Neural cell (in vitro differentiated cells): ENCODE results near the gene KRTDAP. TPM values are rescaled to one million over a fixed set of nuclear protein-coding genes. Genes with fewer than 3 reads are reported as not detected.

ENCODE experiments used
- H2AFZ ChIP-seq: fragments of 200-600, 300-800 bp; sonication (generic), shearing (Covaris generic); 2 replicates; pipeline ENCODE4 v1.6.0; 2014; ENCODE audit warnings: low read depth, mild to moderate bottlenecking, antibody characterized with exemption, low read length, moderate library complexity
- H3F3A ChIP-seq: fragments of 200-600 bp; shearing (Covaris generic); 2 replicates; pipeline ENCODE4 v1.6.1; 2016; ENCODE audit warnings: mild to moderate bottlenecking, moderate library complexity, mixed read lengths, antibody characterized with exemption, low read length; ENCODE audit not compliant: insufficient read depth, poor library complexity, severe bottlenecking
- H3K27ac ChIP-seq: fragments of 200-600, 300-800 bp; sonication (generic), shearing (Covaris generic); 2 replicates; pipeline ENCODE4 v1.5.1; 2014; ENCODE audit warnings: mild to moderate bottlenecking, low read length, moderate library complexity
- H3K27me3 ChIP-seq: fragments of 300-800, 200-600 bp; sonication (generic), shearing (Covaris generic); 2 replicates; pipeline ENCODE4 v1.6.0; 2014; ENCODE audit warnings: mild to moderate bottlenecking, low read depth, low read length, moderate library complexity; ENCODE audit not compliant: insufficient read depth
- H3K36me3 ChIP-seq: fragments of 300-800, 200-600 bp; sonication (generic), shearing (Covaris generic); 2 replicates; pipeline ENCODE4 v1.5.1; 2014; ENCODE audit warnings: mild to moderate bottlenecking, antibody characterized with exemption, low read length, moderate library complexity; ENCODE audit not compliant: insufficient read depth
- H3K4me2 ChIP-seq: fragments of 300-800, 200-600 bp; sonication (generic), shearing (Covaris generic); 2 replicates; pipeline ENCODE4 v1.6.0; 2014; ENCODE audit warnings: mild to moderate bottlenecking, low read length
- H3K4me3 ChIP-seq: fragments of 300-800, 200-600 bp; sonication (generic), shearing (Covaris generic); 2 replicates; pipeline ENCODE4 v1.5.1; 2014; ENCODE audit warnings: mild to moderate bottlenecking, low read length, moderate library complexity
- H3K79me2 ChIP-seq: fragments of 200-600 bp; shearing (Covaris generic); replicated peaks from 2 replicates; pipeline ENCODE4 v1.6.0; 2014; ENCODE audit warnings: mild to moderate bottlenecking, low read length, moderate library complexity; ENCODE audit not compliant: insufficient read depth
- H3K9ac ChIP-seq: fragments of 300-800, 200-600 bp; sonication (generic), shearing (Covaris generic); 2 replicates; pipeline ENCODE4 v1.6.1; 2016; ENCODE audit warnings: mild to moderate bottlenecking, low read length, mixed read lengths
- H3K9me2 ChIP-seq: fragments of 200-600 bp; shearing (Covaris generic); 2 replicates; pipeline ENCODE4 v1.6.1; 2016; ENCODE audit warnings: mild to moderate bottlenecking, low read length, mixed read lengths; ENCODE audit not compliant: insufficient read depth
- H3K9me3 ChIP-seq: fragments of 200-600, 300-800 bp; sonication (generic), shearing (Covaris generic); 2 replicates; pipeline ENCODE4 v1.6.1; 2016; ENCODE audit warnings: mild to moderate bottlenecking, mixed run types, low read length, moderate library complexity, mixed read lengths
- H4K20me1 ChIP-seq: fragments of 200-600 bp; shearing (Covaris generic); 2 replicates; pipeline ENCODE4 v1.6.1; 2016; ENCODE audit warnings: mild to moderate bottlenecking, mixed run types; ENCODE audit not compliant: insufficient read depth
- CTCF ChIP-seq: fragments of 450-650 bp; IDR thresholded peaks from 2 replicates; pipeline ENCODE4 v1.5.1; 2014; ENCODE audit warnings: antibody characterized with exemption, mild to moderate bottlenecking, moderate library complexity; ENCODE audit not compliant: poor library complexity, severe bottlenecking
- EP300 ChIP-seq: fragments of 450-650 bp; conservative IDR thresholded peaks from 2 replicates; pipeline ENCODE4 v1.6.1; 2014; ENCODE audit warnings: antibody characterized with exemption, mild to moderate bottlenecking, moderate library complexity; ENCODE audit not compliant: poor library complexity, severe bottlenecking
- EZH2 ChIP-seq: fragments of 200-600, 300-800 bp; shearing (Covaris generic), sonication (generic); IDR thresholded peaks from 2 replicates; pipeline ENCODE4 v1.6.1; 2014; ENCODE audit warnings: antibody characterized with exemption, low read length, borderline replicate concordance, mild to moderate bottlenecking; ENCODE audit not compliant: insufficient read depth, poor library complexity, severe bottlenecking
- POLR2AphosphoS5 ChIP-seq: IDR thresholded peaks from 2 replicates; pipeline ENCODE4 v1.6.1; 2012
- RAD21 ChIP-seq: fragments of 450-650 bp; conservative IDR thresholded peaks from 2 replicates; pipeline ENCODE4 v1.6.1; 2014; ENCODE audit warnings: antibody characterized with exemption, mild to moderate bottlenecking, moderate library complexity
- REST ChIP-seq: IDR thresholded peaks from 2 replicates; pipeline ENCODE4 v1.6.1; 2012; ENCODE audit warnings: borderline replicate concordance
- SMC3 ChIP-seq: fragments of 450-650 bp; conservative IDR thresholded peaks from 2 replicates; pipeline ENCODE4 v1.6.1; 2014; ENCODE audit warnings: antibody characterized with exemption, mild to moderate bottlenecking, moderate library complexity; ENCODE audit not compliant: poor library complexity
- TAF1 ChIP-seq: IDR thresholded peaks from 2 replicates; pipeline ENCODE4 v1.6.1; 2012; ENCODE audit warnings: low read depth
- polyA plus RNA-seq: library from polyadenylated mRNA; depleted of rRNA; stranded (reverse); fragments of >200 nt; gene quantifications from 2 replicates; pipeline ENCODE4 v1.2.3, GENCODE V29; 2014

KRTDAP gene
- polyA plus RNA-seq, 1 donor from 2014 or later, result not detected

GRCh38 chr19:35528218-35529038 lies 38.2 kb upstream of the KRTDAP start, which contains the start of gene SBSN:
SBSN (minus strand) TSS chr19:35528311; CDS start chr19:35528281, 30 bp downstream.
- TF ChIP-seq EZH2, result no peak
- TF ChIP-seq REST, result no peak
- no peak for TF ChIP-seq POLR2AphosphoS5
- no peak for TF ChIP-seq EP300
- no peak within 1 kb of the TSS for H3K4me3 ChIP-seq
- H3K4me2 ChIP-seq, result no peak within 1 kb of the TSS
- H3F3A ChIP-seq, result no peaks in the 10 kb centered on the region
- no peaks in the 10 kb centered on the region for H3K27me3 ChIP-seq
- H3K9me3 ChIP-seq, result no peaks in the 10 kb centered on the region
- H3K9ac ChIP-seq, result no peak within 1 kb of the TSS
- no peaks in the 10 kb centered on the region for H3K79me2 ChIP-seq
- H3K27ac ChIP-seq, result no peak within 1 kb of the TSS
- H3K36me3 ChIP-seq, result no peaks in the 10 kb centered on the region
- no peaks in the 10 kb centered on the region for H3K9me2 ChIP-seq
- H2AFZ ChIP-seq, result no peak within 1 kb of the TSS
- no peaks in the 10 kb centered on the region for H4K20me1 ChIP-seq

GRCh38 chr19:35525873-35526272 lies 35.6 kb upstream of the KRTDAP start:
- Histone ChIP-seq H3K9me2 (no peaks in the 10 kb centered on the region), H3K4me2 (no peak overlapping the region), H3K9ac (no peak overlapping the region), H3K79me2 (no peaks in the 10 kb centered on the region), H2AFZ (no peak overlapping the region), H3F3A (no peaks in the 10 kb centered on the region), H3K9me3 (no peaks in the 10 kb centered on the region), H3K27ac (no peak overlapping the region), H4K20me1 (no peaks in the 10 kb centered on the region), H3K36me3 (no peaks in the 10 kb centered on the region), H3K27me3 (no peaks in the 10 kb centered on the region), H3K4me3 (no peak overlapping the region)
- TF ChIP-seq CTCF, result no peak
- no peak for TF ChIP-seq TAF1

- Histone ChIP-seq H4K20me1 (no peaks in the 10 kb centered on the region), H3K36me3 (no peaks in the 10 kb centered on the region), H3K9ac (no peak overlapping the region), H3K4me2 (no peak overlapping the region), H3K27ac (no peak overlapping the region), H3K4me3 (no peak overlapping the region), H2AFZ (no peak overlapping the region), H3K9me3 (no peaks in the 10 kb centered on the region), H3K9me2 (no peaks in the 10 kb centered on the region), H3F3A (no peaks in the 10 kb centered on the region), H3K79me2 (no peaks in the 10 kb centered on the region), H3K27me3 (no peaks in the 10 kb centered on the region)
- TF ChIP-seq TAF1 (no peak), SMC3 (no peak), REST (no peak), RAD21 (no peak), POLR2AphosphoS5 (no peak), CTCF (no peak), EZH2 (no peak), EP300 (no peak)
Observed at GRCh38 chr19:35524181-35524837, 34.0 kb upstream of the KRTDAP start.
